Heart left ventricle (tissue), 16 donors: ENCODE measurements around the gene MBD3L1. TPM values are rescaled to one million over a fixed set of nuclear protein-coding genes. Genes with fewer than 3 reads are reported as not detected.

Experiments used
- ATAC-seq, 4 donors: fragments of 200-7000 bp; cut with Tn5 transposase; one replicate each; pipeline ENCODE4 v1.9.1; 2020 to 2022; ENCODE audit warnings: moderate library complexity in 4 of 4, mild to moderate bottlenecking in 3 of 4, moderate number of reproducible peaks in 1 of 4
- DNase-seq, 5 donors: peaks; one replicate each; pipeline ENCODE4 v3.0.0-alpha.2; 2020
- H3K27ac ChIP-seq, 12 donors: fragments of 200-600 bp; sonication (generic) in 4 of 12; one replicate each; pipeline versions ENCODE4 v1.5.0 to v1.8.0; 2016 to 2022; ENCODE audit warnings: mild to moderate bottlenecking in 2 of 12
- H3K27me3 ChIP-seq, 9 donors: fragments of 200-600 bp; sonication (generic) in 2 of 9; one replicate each; pipeline versions ENCODE4 v1.5.1 to v1.8.0; 2016 to 2022; ENCODE audit warnings: mild to moderate bottlenecking in 3 of 9
- H3K36me3 ChIP-seq, 9 donors: fragments of 200-600 bp; sonication (generic) in 2 of 9; one replicate each; pipeline versions ENCODE4 v1.5.0 to v1.8.0; 2018 to 2022; ENCODE audit warnings: mild to moderate bottlenecking in 2 of 9
- H3K4me1 ChIP-seq, 12 donors: fragments of 200-600 bp; sonication (generic) in 4 of 12; one replicate each; pipeline versions ENCODE4 v1.5.0 to v1.8.0; 2016 to 2022; ENCODE audit warnings: mild to moderate bottlenecking in 3 of 12
- H3K4me3 ChIP-seq, 12 donors: fragments of 200-600 bp; sonication (generic) in 4 of 12; one replicate each; pipeline versions ENCODE4 v1.5.0 to v1.8.0; 2017 to 2022; ENCODE audit warnings: mild to moderate bottlenecking in 9 of 12, moderate library complexity in 4 of 12
- H3K9me3 ChIP-seq, 12 donors: fragments of 200-600 bp; sonication (generic) in 4 of 12; one replicate each; pipeline versions ENCODE4 v1.5.0 to v1.8.0; 2016 to 2022; ENCODE audit warnings: mild to moderate bottlenecking in 1 of 12
- CTCF ChIP-seq, 12 donors: fragments of 200-600 bp; sonication (generic) in 4 of 12; IDR thresholded peaks; one replicate each; pipeline versions ENCODE4 v1.5.0 to v1.8.0; 2018 to 2022; ENCODE audit warnings: antibody characterized with exemption in 12 of 12, mild to moderate bottlenecking in 5 of 12
- POLR2A ChIP-seq, 2 donors: fragments of 450-650 bp; IDR thresholded peaks; one replicate each; pipeline ENCODE4 v1.6.1; 2017; ENCODE audit warnings: antibody characterized with exemption in 2 of 2, mild to moderate bottlenecking in 2 of 2, moderate library complexity in 2 of 2
- WGBS, 4 donors: extraction: QIAGEN DNeasy Blood & Tissue Kit in 2 of 4; methylation state at CpG; one replicate each; pipeline versions ENCODE4 v1.1.5 to v1.1.7; 2013 to 2018; 5-methylcytosine and 5-hydroxymethylcytosine counted together
- intact Hi-C, 10 donors: fragments of 100-400 bp; cut with DNase I; formaldehyde crosslinking; loops; one replicate each; pipeline versions ENCODE4 v1.11.1 to v1.14.2; 2022
- polyA plus RNA-seq, 2 donors: library from polyadenylated mRNA; stranded (reverse); fragments of 200-250 nt; gene quantifications; one replicate each; pipeline ENCODE4 v1.2.3, GENCODE V29; 2013
- total RNA-seq, 9 donors: library from RNA; depleted of rRNA in 2 of 9; stranded (reverse); fragments of >200 nt in 2 of 9; fragmentation: NEBNext Ultra II Directional in 3 of 9; extraction: Animal tissue kit (Norgen Biotek cat#: 25700) in 3 of 9; gene quantifications; one replicate each; pipeline versions ENCODE4 v1.1.0 to v1.2.4, GENCODE V29; 2016 to 2023
- donor health status: ischemic (EF 13 %, LVEDD 7.1; RV severe dilation, severe dysfunction).
- donor health status: healthy with polysubstance abuse.
- donor health status: DM: no; HTN: yes; CAD: no.
- donor health status: DM: no; HTN: no; CAD: no.
- donor health status: ischemic (EF 25% LVEDD 6.9; RV normal size, moderate dysfunction).
- donor health status: ischemic (EF 25% LVEDD 5.7; RV mildly dilated, moderate dysfunction).
- donor health status: healthy.
- donor health status: DM: yes; HTN: yes; CAD: no.
- donor health status: ischemic (EF 35%, LVEDD 5.7; RV mildly dilated, moderate dysfunction).
- donor health status: nonischemic (EF 11% LVEDD 7.7; RV severe dilation, severe dysfunction).
- donor health status: DM: yes; HTN: yes; CAD: no.
- donor health status: PGD.
- donor health status: ischemic (EF 29% LVEDD 5.4; RV normal size, mild dysfunction).
- donor health status: nonischemic (EF 23%, LVEDD 6.1; RV moderate dilation, normal function).

The MBD3L1 gene
- total and polyA plus RNA-seq, 11 donors: not detected

- Histone ChIP-seq H3K4me1 (no peaks in the 10 kb centered on the region), H3K27ac (no peak overlapping the region), H3K9me3 (no peaks in the 10 kb centered on the region), H3K36me3 (no peaks in the 10 kb centered on the region), H3K4me3 (no peak overlapping the region), H3K27me3 (peaks cover 0 to 30% (median 0%) of the 10 kb centered on the region in 9 donors)
- ATAC-seq: no peak
- no peak for DNase-seq
- TF ChIP-seq CTCF (IDR thresholded peaks at IDR 0.05) (no peak), POLR2A (IDR thresholded peaks at IDR 0.05) (no peak)
- intact Hi-C loops: no loop called here
Observed at GRCh38 chr19:8866344-8866743, 34.2 kb downstream of the MBD3L1 start.

GRCh38 chr19:8877854-8878705 lies 45.9 kb downstream of the MBD3L1 start:
- no peak for TF ChIP-seq CTCF (IDR thresholded peaks at IDR 0.05)
- TF ChIP-seq POLR2A (IDR thresholded peaks at IDR 0.05): no peak
- DNase-seq: no peak
- H3K9me3 ChIP-seq: peaks cover 0 to 11% (median 0%) of the 10 kb centered on the region in 12 donors
- ATAC-seq: no peak
- no peaks in the 10 kb centered on the region for H3K4me1 ChIP-seq
- intact Hi-C loops: no loop called here
- H3K27me3 ChIP-seq: peaks cover 0 to 1% (median 0%) of the 10 kb centered on the region in 9 donors
- 14 to 28% (median 21%) methylated on average over 6 of the region's 6 CpGs for WGBS, 4 donors
- H3K4me3 ChIP-seq: no peak overlapping the region
- H3K36me3 ChIP-seq: no peaks in the 10 kb centered on the region
- H3K27ac ChIP-seq: no peak overlapping the region

- no peaks in the 10 kb centered on the region for H3K36me3 ChIP-seq
- WGBS, 4 donors: 66 to 77% (median 70%) methylated on average over 2 of the region's 2 CpGs
- H3K9me3 ChIP-seq: peaks cover 0 to 11% (median 0%) of the 10 kb centered on the region in 12 donors
- H3K4me3 ChIP-seq: no peak overlapping the region
- TF ChIP-seq POLR2A (IDR thresholded peaks at IDR 0.05) (no peak), CTCF (IDR thresholded peaks at IDR 0.05) (no peak)
- ATAC-seq (no peak), DNase-seq (no peak)
- no peak overlapping the region for H3K27ac ChIP-seq
- no peaks in the 10 kb centered on the region for H3K4me1 ChIP-seq
- H3K27me3 ChIP-seq: no peaks in the 10 kb centered on the region
- intact Hi-C loops: no loop called here
Observed at GRCh38 chr19:8880868-8881488, 48.8 kb downstream of the MBD3L1 start.

- no peak for TF ChIP-seq POLR2A (IDR thresholded peaks at IDR 0.05)
- TF ChIP-seq CTCF (IDR thresholded peaks at IDR 0.05): no peak
- Histone ChIP-seq H3K9me3 (peaks cover 0 to 11% (median 0%) of the 10 kb centered on the region in 12 donors), H3K27me3 (no peaks in the 10 kb centered on the region), H3K27ac (no peak overlapping the region), H3K4me1 (no peaks in the 10 kb centered on the region), H3K4me3 (no peak overlapping the region), H3K36me3 (no peaks in the 10 kb centered on the region)
- intact Hi-C loops: no loop called here
- DNase-seq (no peak), ATAC-seq (no peak)
Observed at GRCh38 chr19:8881512-8881911, 49.3 kb downstream of the MBD3L1 start.
